Chondrocyte (in vitro differentiated cells): ENCODE measurements around the gene PRPF8. TPM values are rescaled to one million over a fixed set of nuclear protein-coding genes. Genes with fewer than 3 reads are reported as not detected.
"Not testable (repeated sequence)": the region's sequence is repeated elsewhere in the genome, so short reads cannot be mapped to it uniquely, and the experiment has no call there.

Experiments
- DNase-seq: peaks from one replicate; pipeline ENCODE4 v3.0.0; 2021; ENCODE audit warnings: mixed read lengths, low spot score
- H3K27ac Mint-ChIP-seq: one replicate; pipeline ENCODE4 v1.8.0; 2021; ENCODE audit warnings: mild to moderate bottlenecking, moderate library complexity, mixed read lengths; ENCODE audit not compliant: unreplicated experiment
- H3K27me3 Mint-ChIP-seq: 2 replicates; pipeline ENCODE4 v1.8.0; 2021; ENCODE audit warnings: low read depth, mixed read lengths
- H3K36me3 Mint-ChIP-seq: 2 replicates; pipeline ENCODE4 v1.8.0; 2021; ENCODE audit warnings: low read depth, mixed read lengths
- H3K4me1 Mint-ChIP-seq: 2 replicates; pipeline ENCODE4 v1.8.0; 2021; ENCODE audit warnings: low read depth, mild to moderate bottlenecking, mixed read lengths
- H3K4me3 Mint-ChIP-seq: one replicate; pipeline ENCODE4 v1.8.0; 2021; ENCODE audit warnings: mild to moderate bottlenecking, moderate library complexity, mixed read lengths; ENCODE audit not compliant: unreplicated experiment
- H3K9me3 Mint-ChIP-seq: 2 replicates; pipeline ENCODE4 v1.8.0; 2021; ENCODE audit warnings: low read depth, mixed read lengths
- CTCF ChIP-seq: fragments of 200-600 bp; sonication (generic); IDR thresholded peaks from 2 replicates; pipeline ENCODE4 v1.5.0; 2021; ENCODE audit warnings: antibody characterized with exemption, mild to moderate bottlenecking, moderate library complexity
- total RNA-seq: library from RNA; stranded (reverse); gene quantifications from 3 replicates; pipeline ENCODE4 v1.2.1, GENCODE V29; 2021

The PRPF8 gene
- total RNA-seq, 1 donor from 2014 or later, result 164 TPM

GRCh38 chr17:1673041-1673785 is 11.5 kb downstream of the PRPF8 start:
- peaks cover 12% of the 10 kb centered on the region for H3K4me1 Mint-ChIP-seq
- H3K36me3 Mint-ChIP-seq, result peaks cover 56% of the 10 kb centered on the region
- H3K27me3 Mint-ChIP-seq, result no peaks in the 10 kb centered on the region
- peak overlapping the region; percentile 27 for H3K27ac Mint-ChIP-seq
- no peak overlapping the region for H3K4me3 Mint-ChIP-seq
- no peaks in the 10 kb centered on the region for H3K9me3 Mint-ChIP-seq
- DNase-seq, result no peak
- TF ChIP-seq CTCF, result no peak

GRCh38 chr17:1663934-1664333 is 20.7 kb downstream of the PRPF8 start:
- not testable (repeated sequence) for DNase-seq, H3K4me3 Mint-ChIP-seq, H3K9me3 Mint-ChIP-seq, H3K27me3 Mint-ChIP-seq, H3K27ac Mint-ChIP-seq
- H3K4me1 Mint-ChIP-seq, result peaks cover 19% of the 10 kb centered on the region
- H3K36me3 Mint-ChIP-seq, result peaks cover 32% of the 10 kb centered on the region

GRCh38 chr17:1661045-1661444 is 23.6 kb downstream of the PRPF8 start:
- Mint-ChIP-seq H3K4me3 (no peak overlapping the region), H3K4me1 (no peaks in the 10 kb centered on the region), H3K27me3 (no peaks in the 10 kb centered on the region), H3K27ac (no peak overlapping the region), H3K9me3 (no peaks in the 10 kb centered on the region), H3K36me3 (peaks cover 43% of the 10 kb centered on the region)
- DNase-seq, result no peak
- TF ChIP-seq CTCF, result no peak

GRCh38 chr17:1658100-1658499 is 26.6 kb downstream of the PRPF8 start:
- H3K4me1 Mint-ChIP-seq, result no peaks in the 10 kb centered on the region
- no peaks in the 10 kb centered on the region for H3K9me3 Mint-ChIP-seq
- H3K4me3 Mint-ChIP-seq, result no peak overlapping the region
- H3K36me3 Mint-ChIP-seq, result peaks cover 62% of the 10 kb centered on the region
- H3K27me3 Mint-ChIP-seq, result no peaks in the 10 kb centered on the region
- H3K27ac Mint-ChIP-seq, result no peak overlapping the region
- no peak for TF ChIP-seq CTCF
- no peak for DNase-seq

GRCh38 chr17:1653735-1654134 is 30.9 kb downstream of the PRPF8 start:
- H3K4me3 Mint-ChIP-seq, result no peak overlapping the region
- no peak overlapping the region for H3K27ac Mint-ChIP-seq

GRCh38 chr17:1652794-1653193 is 31.9 kb downstream of the PRPF8 start:
- H3K27ac Mint-ChIP-seq, H3K4me3 Mint-ChIP-seq, H3K27me3 Mint-ChIP-seq, DNase-seq, H3K4me1 Mint-ChIP-seq, H3K9me3 Mint-ChIP-seq: not testable (repeated sequence)
- H3K36me3 Mint-ChIP-seq, result peaks cover 43% of the 10 kb centered on the region

More at GRCh38 chr17:1653735-1654134, 30.9 kb downstream of the PRPF8 start:
- no peaks in the 10 kb centered on the region for H3K27me3 Mint-ChIP-seq
- DNase-seq, result no peak
- H3K9me3 Mint-ChIP-seq, result no peaks in the 10 kb centered on the region
- peaks cover 52% of the 10 kb centered on the region for H3K36me3 Mint-ChIP-seq
- no peak for TF ChIP-seq CTCF
- peaks cover 5% of the 10 kb centered on the region for H3K4me1 Mint-ChIP-seq
